GM21423 (cell line): ENCODE results near the gene NFKB2.

Experiments
- ATAC-seq: cut with Tn5 transposase; IDR thresholded peaks from one replicate; pipeline ENCODE4 v1.9.1; 2021; ENCODE audit warnings: mild to moderate bottlenecking, moderate library complexity; ENCODE audit not compliant: unreplicated experiment

Gene NFKB2

DNA sequence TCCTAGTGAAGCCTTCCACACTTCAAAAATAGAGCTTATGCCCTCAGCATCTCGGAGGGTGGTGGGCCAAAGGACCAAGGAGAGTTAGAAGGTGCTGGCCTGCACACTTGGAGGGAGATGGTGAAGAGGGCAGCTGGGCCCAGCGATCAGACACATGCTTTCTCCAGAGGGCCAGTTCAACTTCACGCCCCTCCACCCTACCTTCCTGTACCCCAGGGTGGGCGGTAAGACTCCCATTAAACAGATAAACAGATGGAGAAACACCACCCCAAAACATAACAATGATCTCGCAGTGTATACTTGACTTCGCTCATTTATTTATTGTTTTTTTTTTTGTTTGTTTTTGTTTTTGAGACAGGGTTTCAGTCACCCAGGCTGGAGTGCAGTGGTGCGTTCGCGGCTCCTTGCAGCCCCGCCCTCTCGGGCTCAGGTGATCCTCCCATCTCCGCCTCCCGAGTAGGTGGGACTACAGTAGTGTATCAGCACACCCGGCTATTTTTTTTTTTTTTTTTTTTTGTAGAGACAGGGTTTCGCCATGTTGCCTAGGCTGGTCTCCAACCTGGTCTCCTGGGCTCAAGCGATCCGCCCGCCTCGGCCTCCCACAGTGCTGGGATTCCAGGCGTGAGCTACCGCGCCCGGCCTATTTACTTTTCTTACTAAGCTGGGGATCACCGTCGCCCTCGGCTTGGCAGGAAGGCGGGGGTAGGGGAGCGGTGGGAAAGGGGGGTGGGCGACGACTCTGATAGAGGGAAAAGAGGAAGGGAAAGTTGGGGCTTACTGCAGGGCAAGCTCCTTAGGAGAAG lies 54.0 kb downstream of the NFKB2 start:
- peak; percentile 47 for ATAC-seq

DNA sequence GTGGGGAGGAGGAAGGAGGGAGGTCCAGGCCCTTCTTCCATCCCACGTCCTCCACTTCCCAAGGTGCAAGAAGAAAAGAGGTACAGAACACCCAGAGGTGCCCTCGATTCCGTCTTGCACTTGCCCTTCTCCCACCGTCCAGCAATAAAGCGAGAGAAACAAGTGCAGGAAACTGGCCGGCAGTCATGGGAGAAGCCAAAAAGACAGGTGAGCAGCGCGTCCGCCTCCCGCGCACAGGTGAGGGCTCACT lies 54.5 kb downstream of the NFKB2 start:
- peak; percentile 3 for ATAC-seq

DNA sequence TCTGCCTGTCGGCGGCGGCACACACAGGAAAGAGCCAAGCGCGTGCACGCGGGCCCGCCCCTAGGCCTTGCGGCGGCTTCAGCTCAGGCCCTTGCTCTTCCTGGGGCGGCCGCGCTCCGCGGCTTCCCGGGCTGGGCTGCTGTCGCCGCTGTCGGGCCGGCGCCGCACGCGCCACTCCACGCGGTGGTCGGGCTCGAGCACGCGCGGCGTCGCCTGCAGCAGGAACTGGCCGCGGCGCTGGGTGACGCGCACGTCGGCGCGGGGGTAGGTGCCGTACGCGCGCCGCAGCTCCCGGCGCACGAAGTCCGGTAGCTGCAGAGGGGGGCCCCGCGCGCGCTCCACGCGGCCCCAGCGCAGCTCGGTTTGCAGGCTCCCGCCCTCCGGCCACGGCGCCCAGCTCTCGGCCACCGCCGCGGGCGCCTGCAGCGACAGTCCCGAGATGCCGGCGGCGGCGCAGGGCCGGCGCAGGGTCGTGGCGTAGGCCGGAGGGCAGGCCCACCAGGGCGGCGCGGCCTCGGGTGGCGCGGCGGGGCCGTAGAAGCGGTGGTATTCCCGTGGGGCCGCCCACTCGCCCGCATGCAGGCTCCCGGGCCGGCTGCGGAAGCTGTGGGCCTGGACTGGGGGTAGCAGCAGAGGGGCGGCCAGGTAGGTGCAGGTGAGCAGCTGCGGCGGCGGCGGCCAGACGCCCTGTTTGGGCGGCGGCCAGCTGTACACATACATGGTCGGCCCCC lies 55.0 kb downstream of the NFKB2 start:
- ATAC-seq: peak; percentile 76

DNA sequence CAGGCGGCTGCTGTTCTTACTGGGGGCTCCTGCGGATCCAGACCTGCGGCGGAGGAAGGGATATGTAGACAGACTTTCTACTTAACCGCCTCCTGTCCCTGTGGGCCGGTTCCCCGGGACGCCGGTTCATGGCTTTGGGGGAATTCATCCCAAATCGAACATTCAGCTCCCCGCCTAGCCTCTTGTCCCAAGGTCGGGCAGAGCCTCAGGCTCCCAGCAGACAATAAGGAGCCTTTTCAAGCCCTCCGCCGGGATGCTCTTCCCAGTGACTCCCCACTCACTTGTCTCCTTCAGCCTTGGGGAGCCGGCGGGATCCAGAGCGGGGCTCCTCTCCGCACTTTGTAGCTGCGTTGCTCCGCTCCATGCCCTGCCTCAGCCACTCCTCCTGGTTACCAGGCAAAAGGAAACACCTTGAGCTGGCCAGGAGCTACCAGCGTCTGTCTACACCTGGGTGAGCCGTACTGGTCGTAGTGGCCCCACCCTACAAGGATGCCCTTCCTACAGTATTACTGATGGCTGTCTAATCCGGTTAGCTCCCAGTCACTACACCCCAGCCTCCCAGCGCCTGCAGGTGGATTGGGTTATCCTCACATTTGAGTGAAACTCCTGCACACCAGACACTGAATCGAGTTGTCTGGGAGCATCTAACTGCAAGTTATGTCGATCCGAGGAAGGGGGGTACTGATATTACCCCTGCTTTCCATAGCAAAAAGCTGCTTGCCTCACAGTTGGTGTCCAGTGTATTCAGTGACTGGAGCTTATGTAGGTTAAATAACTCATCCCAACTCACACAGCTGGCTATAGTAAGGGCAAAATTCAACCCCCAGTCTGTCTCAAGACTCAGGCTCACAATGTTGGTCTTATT lies 55.8 kb downstream of the NFKB2 start, which contains the start of gene C10orf95:
Gene C10orf95, minus strand, starts transcription at position 439 of the 865 bp plus-strand sequence. CDS start 450 bp downstream, outside the sequence.
- ATAC-seq: no peak
